ENCODE results near the gene SORCS1. TPM values are rescaled to one million over a fixed set of nuclear protein-coding genes. Genes with fewer than 3 reads are reported as not detected.

SORCS1 gene
- total and polyA plus RNA-seq, 2 donors (not counting 1 experiment from before 2014, with no cell fraction given) = not detected

GRCh38 chr10:106528702-106529101 lies 635.8 kb downstream of the SORCS1 start:
- CTCF ChIA-PET = no interaction called here

GRCh38 chr10:106525835-106526234 lies 638.7 kb downstream of the SORCS1 start:
- DNase-seq (no peak), ATAC-seq (ENCODE audit: low read depth) (no peak)
- 100% methylated on average over 1 of the region's 1 CpG for WGBS (ENCODE audit: insufficient coverage)
- Histone ChIP-seq H3K4me1 (ENCODE audit: control insufficient read depth in 2 of 2, insufficient read depth in 2 of 2, low read length in 2 of 2) (no peaks in the 10 kb centered on the region), H3K79me2 (ENCODE audit: control insufficient read depth, insufficient read depth, low read length) (no peaks in the 10 kb centered on the region), H3K9me3 (ENCODE audit: control extremely low read depth in 1 of 3, control insufficient read depth in 2 of 3, insufficient read depth in 1 of 3, low read length in 2 of 3) (peaks cover 0 to 3% (median 0%) of the 10 kb centered on the region in 3 donors), H3K4me2 (replicated peaks; ENCODE audit: low read depth, low read length, poor library complexity, severe bottlenecking) (no peak overlapping the region), H3K27me3 (replicated peaks in 1 of 4; ENCODE audit: control extremely low read depth in 1 of 4, control insufficient read depth in 3 of 4, insufficient read depth in 4 of 4, low read length in 3 of 4) (no peaks in the 10 kb centered on the region), H3K36me3 (replicated peaks in 1 of 2; ENCODE audit: control extremely low read depth in 1 of 2, control insufficient read depth in 1 of 2, extremely low read depth in 1 of 2, insufficient read depth in 2 of 2, low read length in 1 of 2) (no peaks in the 10 kb centered on the region), H2AFZ (ENCODE audit: insufficient read depth, low read depth, low read length, poor library complexity, severe bottlenecking) (no peak overlapping the region), H3K27ac (ENCODE audit: low read length in 2 of 2) (no peak overlapping the region), H4K20me1 (ENCODE audit: control insufficient read depth, insufficient read depth, low read length, poor library complexity, severe bottlenecking) (no peaks in the 10 kb centered on the region), H3K4me3 (ENCODE audit: control extremely low read depth in 1 of 5, extremely low read depth in 1 of 5, insufficient read depth in 1 of 5, low read depth in 2 of 5, low read length in 4 of 5) (no peak overlapping the region), H3K9ac (ENCODE audit: low read length) (no peak overlapping the region)
- H3K27me3 Mint-ChIP-seq = no peaks in the 10 kb centered on the region
- TF ChIP-seq CTCF (IDR thresholded peaks at IDR 0.05) (no peak), EZH2 (IDR thresholded peaks at IDR 0.05; ENCODE audit: borderline replicate concordance, insufficient read depth, low read depth, low read length, poor library complexity, severe bottlenecking) (no peak)
- no peak overlapping the region for H3K4me3 Mint-ChIP-seq
- no peak overlapping the region for H3K27ac Mint-ChIP-seq
- ChIA-PET CTCF (interaction anchor here (0.6 kb wide), 2 partner anchors 12 to 818 kb away, joined by 3 to 5 read pairs; no protein-coding TSS in a partner anchor), POLR2A (no interaction called here)
- H3K4me1 Mint-ChIP-seq = no peaks in the 10 kb centered on the region
- peaks cover 6% of the 10 kb centered on the region for H3K9me3 Mint-ChIP-seq (ENCODE audit: insufficient read depth)
- intact Hi-C loops (cut with micrococcal nuclease) = no loop called here

More at GRCh38 chr10:106528702-106529101, 635.8 kb downstream of the SORCS1 start:
- no peak overlapping the region for H3K27ac Mint-ChIP-seq
- no peaks in the 10 kb centered on the region for H3K27me3 Mint-ChIP-seq
- TF ChIP-seq EZH2 (IDR thresholded peaks at IDR 0.05; ENCODE audit: borderline replicate concordance, insufficient read depth, low read depth, low read length, poor library complexity, severe bottlenecking) = no peak
- no peak for TF ChIP-seq CTCF (IDR thresholded peaks at IDR 0.05)
- Histone ChIP-seq H2AFZ (ENCODE audit: insufficient read depth, low read depth, low read length, poor library complexity, severe bottlenecking) (no peak overlapping the region), H3K4me1 (ENCODE audit: control insufficient read depth in 2 of 2, insufficient read depth in 2 of 2, low read length in 2 of 2) (no peaks in the 10 kb centered on the region), H3K9ac (ENCODE audit: low read length) (no peak overlapping the region), H3K27ac (ENCODE audit: low read length in 2 of 2) (no peak overlapping the region), H4K20me1 (ENCODE audit: control insufficient read depth, insufficient read depth, low read length, poor library complexity, severe bottlenecking) (no peaks in the 10 kb centered on the region), H3K9me3 (ENCODE audit: control extremely low read depth in 1 of 3, control insufficient read depth in 2 of 3, insufficient read depth in 1 of 3, low read length in 2 of 3) (peaks cover 0 to 3% (median 0%) of the 10 kb centered on the region in 3 donors), H3K36me3 (replicated peaks in 1 of 2; ENCODE audit: control extremely low read depth in 1 of 2, control insufficient read depth in 1 of 2, extremely low read depth in 1 of 2, insufficient read depth in 2 of 2, low read length in 1 of 2) (no peaks in the 10 kb centered on the region), H3K4me3 (ENCODE audit: control extremely low read depth in 1 of 5, extremely low read depth in 1 of 5, insufficient read depth in 1 of 5, low read depth in 2 of 5, low read length in 4 of 5) (no peak overlapping the region), H3K79me2 (ENCODE audit: control insufficient read depth, insufficient read depth, low read length) (no peaks in the 10 kb centered on the region), H3K4me2 (replicated peaks; ENCODE audit: low read depth, low read length, poor library complexity, severe bottlenecking) (no peak overlapping the region), H3K27me3 (replicated peaks in 1 of 4; ENCODE audit: control extremely low read depth in 1 of 4, control insufficient read depth in 3 of 4, insufficient read depth in 4 of 4, low read length in 3 of 4) (no peaks in the 10 kb centered on the region)
- H3K4me1 Mint-ChIP-seq = no peaks in the 10 kb centered on the region
- no peak overlapping the region for H3K4me3 Mint-ChIP-seq
- ATAC-seq (ENCODE audit: low read depth) (no peak), DNase-seq (no peak)
- WGBS (ENCODE audit: insufficient coverage) = 100% methylated on average over 2 of the region's 2 CpGs
- peaks cover 6% of the 10 kb centered on the region for H3K9me3 Mint-ChIP-seq (ENCODE audit: insufficient read depth)
- intact Hi-C loops (cut with micrococcal nuclease) = no loop called here
- POLR2A ChIA-PET = no interaction called here

Small RNA genes lying within 50 kb of the gene (small RNA-seq; reads per million reads assigned to genes)
- not detected for gene RNA5SP325 (ENCODE audit: insufficient read length, low read depth, low replicate concordance)
